Smooth muscle cell of the umbilical artery (primary cell): ENCODE measurements around the gene RLN3. TPM values are rescaled to one million over a fixed set of nuclear protein-coding genes. Genes with fewer than 3 reads are reported as not detected.

ENCODE experiments used
- total RNA-seq: library from RNA; depleted of rRNA; stranded (reverse); fragments of >200 nt; gene quantifications from 2 replicates; pipeline ENCODE4 v1.2.3, GENCODE V29; 2014

RLN3 gene
- not detected in 2 replicates for total RNA-seq

DNA sequence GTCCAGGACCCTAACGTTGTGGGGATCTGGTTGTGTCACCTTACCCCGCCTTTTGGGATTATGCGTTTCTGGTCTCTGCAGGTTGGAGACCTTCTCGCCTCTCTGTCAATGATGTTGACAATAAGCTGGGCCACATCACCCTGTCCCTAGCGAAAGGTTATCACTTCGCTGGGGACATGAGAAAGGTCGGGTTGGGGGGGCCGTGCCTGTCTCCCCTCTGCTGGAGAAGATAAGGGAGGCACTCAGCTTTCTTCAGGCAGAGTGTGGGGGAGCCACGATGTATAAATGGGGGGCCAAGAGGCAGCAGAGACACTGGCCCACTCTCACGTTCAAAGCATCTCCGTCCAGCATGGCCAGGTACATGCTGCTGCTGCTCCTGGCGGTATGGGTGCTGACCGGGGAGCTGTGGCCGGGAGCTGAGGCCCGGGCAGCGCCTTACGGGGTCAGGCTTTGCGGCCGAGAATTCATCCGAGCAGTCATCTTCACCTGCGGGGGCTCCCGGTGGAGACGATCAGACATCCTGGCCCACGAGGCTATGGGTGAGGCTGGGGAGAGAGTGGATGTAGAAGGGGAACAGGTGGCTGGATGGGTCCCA, at the start of gene RLN3:
Gene RLN3, plus strand, starts transcription at position 293 of the 595 bp plus-strand sequence. Its CDS starts 57 bp downstream, at position 350.

DNA sequence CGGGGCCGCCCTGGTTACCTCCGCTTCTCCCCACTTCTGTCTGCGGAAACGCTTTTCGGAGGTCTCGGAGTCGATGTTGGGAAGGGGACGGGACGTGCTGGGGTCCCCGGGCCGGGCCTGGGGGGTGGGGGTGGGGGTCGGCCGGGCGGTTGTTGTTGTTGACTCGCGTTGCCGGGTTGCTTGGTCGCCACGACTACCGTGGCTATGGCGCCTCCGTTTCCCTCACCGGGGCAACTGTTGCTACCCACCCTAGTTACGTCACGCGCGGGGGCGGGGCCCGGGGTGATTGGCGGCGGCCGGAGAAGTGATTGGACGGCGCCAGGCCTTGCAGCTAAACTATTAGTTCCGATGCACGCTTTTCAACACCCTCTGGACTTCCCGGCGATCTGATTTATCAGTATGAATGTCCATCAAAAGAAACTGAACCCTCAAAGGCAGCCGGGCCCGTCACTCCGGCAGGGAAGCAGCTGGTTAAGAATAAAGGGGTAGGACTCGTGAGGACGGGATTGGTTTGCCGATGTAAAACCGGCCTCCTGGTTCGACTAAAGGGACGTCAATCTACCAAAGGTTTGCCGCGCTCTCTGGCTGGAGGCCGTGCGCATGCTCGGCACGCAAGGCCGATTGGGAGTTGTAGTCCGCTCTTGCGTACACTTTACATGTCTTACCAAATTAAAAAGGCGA, 21.7 kb upstream of the RLN3 start, which contains the start of gene RFX1:
Gene RFX1, minus strand, starts transcription at position 236 of the 681 bp plus-strand sequence. CDS start 12,477 bp downstream, outside the sequence.

DNA sequence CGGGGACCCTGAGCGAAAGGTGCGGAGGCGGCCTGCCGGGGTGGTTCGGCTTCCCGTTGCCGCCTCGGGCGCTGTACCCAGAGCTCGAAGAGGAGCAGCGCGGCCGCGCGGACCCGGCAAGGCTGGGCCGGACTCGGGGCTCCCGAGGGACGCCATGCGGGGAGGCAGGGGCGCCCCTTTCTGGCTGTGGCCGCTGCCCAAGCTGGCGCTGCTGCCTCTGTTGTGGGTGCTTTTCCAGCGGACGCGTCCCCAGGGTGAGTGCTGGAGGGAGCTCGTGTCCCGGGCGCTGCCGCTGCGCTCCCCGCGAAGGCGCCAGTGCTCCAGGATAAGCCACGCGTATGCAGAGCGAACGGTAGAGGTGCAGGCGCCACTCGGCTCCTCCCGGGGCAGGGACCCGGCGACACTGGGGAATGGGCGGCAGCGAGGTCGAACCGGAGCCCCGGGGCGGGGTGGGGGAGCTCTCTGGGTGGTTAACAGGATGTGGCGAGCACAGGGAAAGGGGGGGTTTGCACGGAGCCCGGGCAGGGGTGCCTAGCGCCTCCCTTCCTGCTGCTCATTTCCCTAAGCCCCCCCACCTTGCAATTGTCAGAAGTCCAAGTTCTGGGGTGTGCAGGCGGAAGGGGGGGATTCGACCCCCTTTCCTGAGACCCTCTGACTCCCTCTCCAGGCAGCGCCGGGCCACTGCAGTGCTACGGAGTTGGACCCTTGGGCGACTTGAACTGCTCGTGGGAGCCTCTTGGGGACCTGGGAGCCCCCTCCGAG, 4.0 kb downstream of the RLN3 start, which contains the start of gene IL27RA:
Gene IL27RA, plus strand, starts transcription at position 44 of the 762 bp plus-strand sequence. Its CDS starts 111 bp downstream, at position 155.

GRCh38 chr19:14061751-14062557, 34.0 kb downstream of the RLN3 start, which contains the start of gene PALM3:
PALM3 (minus strand) TSS chr19:14062076; CDS start chr19:14061980, 96 bp downstream.

DNA sequence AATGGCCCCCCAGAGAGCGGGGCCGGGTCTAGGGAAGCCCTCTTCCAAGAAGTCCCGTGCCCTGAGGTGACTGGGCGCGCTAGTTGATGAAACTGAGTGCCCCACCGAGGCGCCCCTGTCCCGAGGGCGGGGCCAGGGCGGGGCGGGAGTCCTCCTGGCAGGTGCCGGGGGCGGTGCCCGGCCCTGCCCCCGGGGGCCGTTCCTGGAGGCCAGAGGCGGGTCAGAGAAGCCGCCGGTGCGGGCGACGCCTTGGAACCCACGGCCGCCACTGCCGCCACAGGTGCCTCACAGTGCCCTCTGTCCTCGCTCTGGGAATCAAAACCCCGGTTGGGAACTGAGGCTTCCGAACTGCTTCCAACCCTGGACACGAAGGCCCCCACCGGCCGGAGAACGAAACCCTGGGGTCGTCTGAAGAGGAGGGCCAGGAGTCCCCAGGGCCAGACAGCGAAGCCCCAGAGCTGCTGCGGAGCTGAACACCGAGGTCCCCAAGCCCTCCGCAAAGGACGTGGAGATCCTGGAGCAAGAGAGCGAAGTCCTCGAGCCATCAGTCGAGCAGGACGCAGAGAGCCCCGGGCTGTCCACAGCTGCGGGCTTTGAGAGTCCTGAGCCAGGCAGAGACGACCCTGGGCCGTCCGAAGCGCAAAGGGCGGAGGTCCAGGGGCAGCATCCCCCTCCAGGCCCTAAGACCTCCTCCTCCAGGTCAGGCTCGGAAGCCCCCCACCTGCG, 44.8 kb downstream of the RLN3 start, which contains the start of gene MISP3:
Gene MISP3, plus strand, starts transcription at position 252 of the 726 bp plus-strand sequence. CDS start 524 bp downstream, outside the sequence.

Other genes with a start within 250 kb of the RLN3 start
- 16.6 and 22.8 TPM in 2 replicates for gene ZSWIM4, start 232.7 kb upstream of the RLN3 start, total RNA-seq
- 0.74 TPM in 1 of 2 replicates, not detected in the other for gene NANOS3, start 151.0 kb upstream of the RLN3 start, total RNA-seq
- gene BRME1, start 122.0 kb upstream of the RLN3 start, total RNA-seq: under 0.01 and 0.37 TPM in 2 replicates
- 8.3 and 14.3 TPM in 2 replicates for gene CC2D1A, start 121.9 kb upstream of the RLN3 start, total RNA-seq
- 3.9 and 4.8 TPM in 2 replicates for gene PODNL1, start 89.7 kb upstream of the RLN3 start, total RNA-seq
- 4.5 and 11.4 TPM in 2 replicates for gene DCAF15, start 75.6 kb upstream of the RLN3 start, total RNA-seq
- 2.7 and 7.1 TPM in 2 replicates for gene RFX1, start 21.8 kb upstream of the RLN3 start, total RNA-seq
- gene IL27RA, start 3.6 kb downstream of the RLN3 start, total RNA-seq: 4.5 and 14.1 TPM in 2 replicates
- 0.30 and 0.92 TPM in 2 replicates for gene PALM3, start 33.9 kb downstream of the RLN3 start, total RNA-seq
- gene MISP3, start 44.6 kb downstream of the RLN3 start, total RNA-seq: 0.78 and 1.2 TPM in 2 replicates
- gene C19orf67, start 57.6 kb downstream of the RLN3 start, total RNA-seq: not detected in 2 replicates
- 16.3 and 29.7 TPM in 2 replicates for gene SAMD1, start 62.6 kb downstream of the RLN3 start, total RNA-seq
- gene PRKACA, start 89.6 kb downstream of the RLN3 start, total RNA-seq: 54.9 and 77.4 TPM in 2 replicates
- 0.89 and 4.8 TPM in 2 replicates for gene ASF1B, start 108.4 kb downstream of the RLN3 start, total RNA-seq
- 1.5 and 5.0 TPM in 2 replicates for gene ADGRL1, start 178.0 kb downstream of the RLN3 start, total RNA-seq